ENCODE measurements around the gene SLC38A11.

The SLC38A11 gene

DNA sequence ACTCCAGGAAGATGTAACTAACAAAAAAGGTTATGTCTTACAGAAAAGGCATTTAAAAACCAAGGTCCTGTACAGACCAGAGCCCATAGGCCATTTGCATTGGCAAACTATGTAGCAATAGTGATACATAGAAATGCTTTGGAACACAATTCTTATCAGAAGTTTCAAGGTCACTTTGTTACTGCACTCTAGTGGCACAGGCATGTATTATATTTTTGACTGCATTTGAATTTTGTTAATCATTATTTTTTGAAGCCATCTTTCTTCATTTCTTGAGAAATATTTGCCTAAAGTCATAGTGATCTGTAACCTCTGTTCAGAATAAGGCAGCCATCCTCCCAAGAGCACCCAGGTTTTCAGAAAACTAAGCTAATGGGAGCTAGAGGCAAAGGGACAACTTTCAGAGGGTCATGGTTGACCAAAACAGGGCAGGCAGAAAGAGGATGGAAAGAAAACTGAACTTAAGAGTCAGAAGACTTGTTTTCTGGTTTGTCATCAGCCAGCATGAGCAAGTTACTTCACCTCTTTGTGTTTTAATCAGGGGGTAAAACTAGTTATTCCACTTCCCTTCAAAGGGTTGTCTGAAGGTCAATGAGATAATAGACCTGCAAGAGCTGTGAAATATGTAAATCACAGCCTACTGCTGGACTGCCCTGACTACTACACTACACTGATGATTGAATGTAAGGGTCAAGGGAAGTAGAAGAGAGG, 41.5 kb downstream of the SLC38A11 start:
- no peak for DNase-seq

GRCh38 chr2:164913011-164913410, 42.3 kb downstream of the SLC38A11 start:
- no peak for DNase-seq

DNA sequence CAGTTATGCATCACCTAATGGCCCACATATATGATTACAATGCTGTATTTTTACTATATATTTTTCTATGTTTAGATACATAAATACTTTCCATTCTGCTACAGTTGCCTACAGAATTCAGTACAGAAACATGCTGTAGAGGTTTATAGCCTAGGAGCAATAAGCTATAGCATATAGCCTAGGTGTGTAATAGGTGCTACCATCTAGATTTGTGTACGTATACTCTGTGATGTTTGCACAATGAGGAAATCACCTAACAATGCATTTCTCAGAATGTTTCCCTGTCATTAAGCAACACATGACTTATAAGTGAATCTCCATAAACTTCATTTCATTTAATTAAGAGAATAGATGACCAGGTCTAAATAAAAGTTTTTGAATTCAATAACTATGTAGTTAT, 43.5 kb downstream of the SLC38A11 start:
- DNase-seq = no peak

GRCh38 chr2:164910101-164910899, 45.0 kb downstream of the SLC38A11 start:
- no peak for DNase-seq

DNA sequence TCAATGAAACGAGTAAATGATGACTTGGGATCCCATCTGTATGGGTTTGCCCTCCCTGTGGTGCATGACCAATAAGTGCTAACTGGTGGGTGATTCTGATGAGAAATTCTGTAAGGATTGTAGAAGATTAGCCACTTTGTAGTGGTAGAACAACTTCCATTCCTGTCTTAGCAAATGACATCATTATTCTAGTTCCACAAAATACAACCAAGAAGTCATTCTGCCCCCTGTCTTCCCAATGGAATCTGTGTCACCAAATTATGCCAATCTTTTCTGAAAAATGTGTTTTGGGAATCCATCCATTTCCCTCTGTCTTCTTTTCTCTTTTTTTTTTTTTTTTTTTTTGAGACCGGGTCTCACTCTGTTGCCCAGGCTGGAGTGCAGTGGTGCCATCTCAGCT, 48.4 kb downstream of the SLC38A11 start:
- no peak for DNase-seq

GRCh38 chr2:164905307-164905706, 50.0 kb downstream of the SLC38A11 start:
- DNase-seq = no peak

- DNase-seq = no peak
These were observed 51.4 kb downstream of the SLC38A11 start for GRCh38 chr2:164903951-164904350.

DNA sequence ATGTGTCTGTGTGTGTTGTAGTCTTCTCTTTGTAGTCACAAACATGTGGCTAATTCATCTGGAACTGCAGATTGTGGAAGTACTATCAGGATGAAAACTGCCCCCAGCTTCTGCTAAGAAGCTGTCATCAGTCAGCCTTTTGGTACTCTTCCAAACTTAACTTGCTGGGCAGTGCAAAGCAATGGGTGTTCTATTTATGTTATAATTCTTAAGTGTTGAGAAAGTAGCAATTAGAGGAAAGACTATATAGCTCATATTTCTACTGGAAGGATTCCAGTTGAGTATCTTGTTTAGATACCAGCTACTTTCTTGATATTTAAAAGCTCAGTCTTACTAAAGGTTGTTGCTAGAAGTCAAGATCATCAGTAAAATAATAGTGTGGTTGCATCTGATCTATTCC, 52.1 kb downstream of the SLC38A11 start:
- DNase-seq = no peak

- DNase-seq = no peak
These were observed 56.2 kb downstream of the SLC38A11 start for GRCh38 chr2:164899121-164899520.

- no peak for DNase-seq
These were observed 56.9 kb downstream of the SLC38A11 start for GRCh38 chr2:164898475-164898874.

DNA sequence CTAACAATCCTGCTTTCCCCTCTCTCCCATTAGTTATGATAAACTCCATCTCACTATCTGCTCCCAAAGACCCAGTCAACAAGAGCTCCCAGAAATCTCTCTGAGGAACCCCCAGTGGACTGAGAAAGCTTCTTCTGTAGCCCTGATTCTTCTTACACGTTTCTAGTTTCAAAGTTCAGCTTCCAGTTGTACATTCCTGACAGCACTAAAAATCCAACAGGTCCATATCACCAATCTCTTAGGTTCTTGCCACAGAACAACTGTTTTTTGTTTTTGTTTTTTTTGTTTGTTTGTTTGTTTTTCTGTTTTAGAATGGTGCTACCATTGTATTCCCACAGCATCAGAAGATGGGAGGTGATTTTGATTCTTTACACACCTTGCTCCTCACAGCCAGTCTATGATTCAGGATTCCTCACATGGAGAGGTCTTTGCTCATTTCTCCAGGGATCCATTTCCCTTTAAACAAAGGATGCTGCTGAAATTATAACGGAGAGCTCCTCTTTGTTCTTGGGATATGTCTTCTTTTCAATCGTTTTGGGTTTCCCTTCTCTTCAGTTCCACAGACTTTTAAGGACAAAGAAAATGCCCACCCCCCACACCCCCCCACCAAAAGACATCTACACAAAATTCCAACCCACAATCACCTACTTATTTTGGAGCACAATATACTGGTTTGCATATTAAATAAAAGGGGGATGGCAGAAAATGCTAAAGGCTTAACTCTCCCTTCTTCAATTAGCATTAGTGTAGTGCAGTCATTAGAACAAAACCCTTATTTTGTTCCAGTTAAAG, 57.7 kb downstream of the SLC38A11 start:
- DNase-seq = no peak

GRCh38 chr2:164896634-164897355, 58.5 kb downstream of the SLC38A11 start:
- no peak for DNase-seq

GRCh38 chr2:164896226-164896625, 59.1 kb downstream of the SLC38A11 start:
- DNase-seq = no peak

DNA sequence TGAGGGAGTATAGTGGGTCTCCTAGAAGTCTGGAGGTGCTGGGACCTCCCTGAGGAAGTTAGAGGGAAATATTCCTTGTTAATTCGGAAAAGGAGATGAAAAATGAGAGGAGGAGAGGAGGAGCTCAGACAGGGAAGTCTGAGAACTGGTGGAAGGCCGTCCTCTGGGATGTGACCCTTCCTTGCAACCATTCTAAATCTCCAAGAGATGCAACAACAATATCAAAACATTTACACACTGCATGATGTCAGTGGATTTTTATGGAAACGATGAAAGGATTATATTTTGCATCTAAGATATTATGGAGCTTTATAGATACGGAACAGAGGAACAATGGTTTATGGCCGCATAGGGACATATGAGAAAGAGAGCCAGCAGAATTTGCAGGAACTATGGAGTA, 63.9 kb downstream of the SLC38A11 start:
- no peak for DNase-seq

GRCh38 chr2:164890544-164890943, 64.8 kb downstream of the SLC38A11 start:
- DNase-seq = no peak

GRCh38 chr2:164888592-164888991, 66.7 kb downstream of the SLC38A11 start:
- DNase-seq = no peak

- no peak for DNase-seq
These were observed 67.7 kb downstream of the SLC38A11 start for GRCh38 chr2:164887434-164888144.

DNA sequence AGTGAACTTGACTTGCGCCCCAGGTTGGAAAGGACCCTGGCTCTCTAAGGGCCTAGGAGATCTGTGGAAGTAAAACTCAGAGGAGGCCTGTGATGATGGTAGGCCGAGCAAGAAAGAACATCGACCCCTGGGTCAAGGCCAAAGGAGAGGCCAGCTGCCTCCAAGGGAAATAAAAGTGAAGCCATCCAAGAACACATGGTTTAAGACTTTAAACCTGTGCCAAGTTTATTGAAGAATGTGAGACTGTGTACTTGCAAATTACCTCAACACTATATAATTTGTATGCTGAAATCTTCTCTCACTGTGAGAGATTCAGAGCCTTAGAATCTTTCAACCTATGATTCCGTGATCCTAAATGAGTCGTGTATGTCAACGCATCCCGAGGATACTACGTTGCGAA, 73.0 kb downstream of the SLC38A11 start:
- no peak for DNase-seq

GRCh38 chr2:164881524-164881923, 73.8 kb downstream of the SLC38A11 start:
- DNase-seq = no peak

- DNase-seq = no peak
These were observed 75.3 kb downstream of the SLC38A11 start for GRCh38 chr2:164879901-164880535.

GRCh38 chr2:164877927-164878326, 77.4 kb downstream of the SLC38A11 start:
- DNase-seq = no peak

- no peak for DNase-seq
These were observed 78.2 kb downstream of the SLC38A11 start for GRCh38 chr2:164877169-164877568.
